BJ (cell line): Measurements from ENCODE around the gene FXYD6. TPM values are rescaled to one million over a fixed set of nuclear protein-coding genes. Genes with fewer than 3 reads are reported as not detected.

Source experiments
- CTCF ChIA-PET: fragments of 350-600 bp; formaldehyde crosslinking; extraction: SDS; loops from one replicate; lab custom pipeline; 2021; ENCODE audit warnings: antibody characterized with exemption, inconsistent platforms; lab: Yijun Ruan, JAX
- POLR2A ChIA-PET: fragments of 300-600 bp; sonication (Branson Sonifier 250); formaldehyde crosslinking; extraction: SDS; loops from one replicate; lab custom pipeline; 2021; ENCODE audit warnings: antibody characterized with exemption; lab: Charles Lee
- DNase-seq: peaks from one replicate; pipeline ENCODE4 v3.0.0-alpha.2; 2011; ENCODE audit warnings: low read depth
- H3K27me3 ChIP-seq: 2 replicates; pipeline ENCODE4 v1.6.0; 2011; ENCODE audit warnings: low read length; ENCODE audit not compliant: control insufficient read depth, insufficient read depth
- H3K36me3 ChIP-seq: 2 replicates; pipeline ENCODE4 v1.5.1; 2011; ENCODE audit warnings: low read length; ENCODE audit not compliant: control insufficient read depth, insufficient read depth
- H3K4me3 ChIP-seq: 2 replicates; pipeline ENCODE4 v1.5.1; 2011; ENCODE audit warnings: low read depth, mild to moderate bottlenecking, control low read depth, low read length
- polyA plus RNA-seq: library from polyadenylated mRNA; depleted of rRNA; stranded (reverse); fragments of >200 nt; gene quantifications from 2 replicates; pipeline ENCODE4 v1.2.3, GENCODE V29; 2011
- TF ChIP-seq, protein P1 (sequence below): IDR thresholded peaks from 2 replicates; pipeline ENCODE4 v1.5.1; 2011; ENCODE audit warnings: low read depth, mild to moderate bottlenecking, control low read depth, inconsistent platforms, low read length, moderate library complexity; ENCODE audit not compliant: insufficient read depth

The FXYD6 gene
- polyA plus RNA-seq, 1 experiment, result not detected

DNA sequence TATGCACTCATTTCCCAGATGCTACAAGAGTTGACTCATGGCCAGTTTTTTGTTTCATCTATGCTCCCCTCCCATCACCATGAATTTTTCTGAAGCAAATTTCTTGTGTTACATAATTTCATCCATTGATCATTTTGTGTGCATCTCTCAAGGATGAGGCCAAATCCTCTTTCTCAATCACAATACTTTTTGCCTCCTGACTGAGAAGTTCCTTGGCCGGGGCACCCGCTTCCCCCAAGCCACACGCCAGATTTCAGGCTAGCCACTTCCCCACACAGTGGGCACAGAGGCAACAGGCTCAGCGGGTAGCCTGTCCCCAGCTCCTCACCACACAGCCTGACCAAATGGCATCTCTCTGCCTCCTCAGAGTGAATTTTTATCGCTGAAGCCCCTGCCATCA is 69.6 kb downstream of the FXYD6 start:
- ChIA-PET CTCF (interaction anchor here (0.7 to 8.1 kb wide), 23 partner anchors 8 to 333 kb away, joined by 3 to 155 read pairs (median 6); partner anchors contain the start of gene FXYD2), POLR2A (no interaction called here)
- Histone ChIP-seq H3K27me3 (peaks cover 4% of the 10 kb centered on the region), H3K36me3 (no peaks in the 10 kb centered on the region), H3K4me3 (no peak overlapping the region)
- DNase-seq, result no peak
- TF ChIP-seq, protein P1, sequence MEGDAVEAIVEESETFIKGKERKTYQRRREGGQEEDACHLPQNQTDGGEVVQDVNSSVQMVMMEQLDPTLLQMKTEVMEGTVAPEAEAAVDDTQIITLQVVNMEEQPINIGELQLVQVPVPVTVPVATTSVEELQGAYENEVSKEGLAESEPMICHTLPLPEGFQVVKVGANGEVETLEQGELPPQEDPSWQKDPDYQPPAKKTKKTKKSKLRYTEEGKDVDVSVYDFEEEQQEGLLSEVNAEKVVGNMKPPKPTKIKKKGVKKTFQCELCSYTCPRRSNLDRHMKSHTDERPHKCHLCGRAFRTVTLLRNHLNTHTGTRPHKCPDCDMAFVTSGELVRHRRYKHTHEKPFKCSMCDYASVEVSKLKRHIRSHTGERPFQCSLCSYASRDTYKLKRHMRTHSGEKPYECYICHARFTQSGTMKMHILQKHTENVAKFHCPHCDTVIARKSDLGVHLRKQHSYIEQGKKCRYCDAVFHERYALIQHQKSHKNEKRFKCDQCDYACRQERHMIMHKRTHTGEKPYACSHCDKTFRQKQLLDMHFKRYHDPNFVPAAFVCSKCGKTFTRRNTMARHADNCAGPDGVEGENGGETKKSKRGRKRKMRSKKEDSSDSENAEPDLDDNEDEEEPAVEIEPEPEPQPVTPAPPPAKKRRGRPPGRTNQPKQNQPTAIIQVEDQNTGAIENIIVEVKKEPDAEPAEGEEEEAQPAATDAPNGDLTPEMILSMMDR, result no peak

DNA sequence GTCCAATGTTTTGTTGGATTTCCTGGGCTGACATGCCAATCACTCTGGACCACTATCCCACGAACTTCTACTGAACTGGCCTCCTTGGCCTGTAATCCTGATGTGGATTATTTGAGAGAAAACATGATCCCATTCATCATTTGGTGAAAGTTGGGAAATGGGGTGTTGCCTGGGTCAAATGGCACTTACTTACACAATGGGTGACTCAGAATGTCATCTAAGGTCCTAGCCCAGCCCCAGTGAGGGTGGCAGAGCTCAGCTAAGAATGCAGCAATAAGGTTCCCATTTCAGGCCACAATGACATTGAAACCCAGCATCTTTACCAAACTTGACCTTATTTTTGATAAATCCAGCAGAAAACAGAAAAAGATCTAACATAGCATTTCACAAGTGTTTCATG is 71.4 kb downstream of the FXYD6 start:
- CTCF ChIA-PET, result interaction anchor here (1.5 to 8.1 kb wide), 3 partner anchors 13 to 248 kb away, joined by 4 to 155 read pairs (median 4); no protein-coding TSS in a partner anchor

DNA sequence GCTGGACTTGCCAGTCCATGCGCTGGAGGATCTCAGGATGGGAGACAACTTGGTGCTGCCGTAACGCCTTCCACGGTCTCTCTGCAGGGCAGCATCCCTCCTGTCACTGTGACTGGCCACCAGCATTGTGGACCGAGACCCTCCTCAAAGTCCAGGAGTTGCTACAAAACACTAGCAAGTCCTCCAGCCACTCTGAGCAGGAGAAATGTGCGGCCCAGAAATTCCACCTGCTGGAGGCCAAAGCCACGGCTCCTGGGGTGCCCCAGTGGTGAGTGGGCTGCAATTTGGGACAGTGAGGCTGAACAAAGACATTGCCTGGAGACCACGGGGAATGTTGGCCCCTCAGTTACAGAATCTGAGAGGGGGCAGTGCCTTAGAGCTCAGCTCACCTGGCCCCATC is 72.6 kb downstream of the FXYD6 start:
- POLR2A ChIA-PET, result no interaction called here

More for the DNA sequence above, 71.4 kb downstream of the FXYD6 start:
- Histone ChIP-seq H3K4me3 (no peak overlapping the region), H3K27me3 (peaks cover 4% of the 10 kb centered on the region), H3K36me3 (no peaks in the 10 kb centered on the region)
- TF ChIP-seq, protein P1, result no peak
- no peak for DNase-seq
- POLR2A ChIA-PET, result no interaction called here

DNA sequence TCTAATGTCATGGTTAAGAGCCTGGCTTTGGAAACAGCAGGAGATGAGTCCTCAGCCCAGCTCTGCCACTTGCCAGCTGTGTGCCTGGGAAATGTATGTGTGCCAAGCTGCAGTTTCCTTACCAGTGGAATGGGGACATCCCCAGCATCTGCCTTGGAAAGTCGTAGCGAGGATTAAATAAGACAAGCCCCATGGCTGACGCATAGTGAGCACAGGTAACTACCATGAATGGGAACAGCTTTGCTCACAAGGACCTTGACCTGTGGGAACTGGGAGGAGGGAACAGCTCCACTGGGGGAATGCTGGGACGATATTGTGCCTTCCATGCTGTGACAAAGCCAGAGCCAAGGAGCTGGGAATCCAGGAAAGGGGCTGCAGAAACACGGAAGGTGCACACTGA is 76.8 kb downstream of the FXYD6 start:
- no peak for DNase-seq
- TF ChIP-seq, protein P1, result no peak
- ChIA-PET CTCF (interaction anchor here (1.1 to 4.1 kb wide), 3 partner anchors 9 to 147 kb away, joined by 4 to 36 read pairs (median 5); no protein-coding TSS in a partner anchor), POLR2A (no interaction called here)
- Histone ChIP-seq H3K36me3 (no peaks in the 10 kb centered on the region), H3K27me3 (peaks cover 21% of the 10 kb centered on the region), H3K4me3 (no peak overlapping the region)

More for the DNA sequence above, 72.6 kb downstream of the FXYD6 start:
- no peaks in the 10 kb centered on the region for H3K36me3 ChIP-seq
- TF ChIP-seq, protein P1, result no peak
- H3K27me3 ChIP-seq, result peaks cover 4% of the 10 kb centered on the region
- CTCF ChIA-PET, result interaction anchor here (0.9 to 8.1 kb wide), 4 partner anchors 14 to 988 kb away, joined by 3 to 155 read pairs (median 4); no protein-coding TSS in a partner anchor
- H3K4me3 ChIP-seq, result no peak overlapping the region
- DNase-seq, result no peak

DNA sequence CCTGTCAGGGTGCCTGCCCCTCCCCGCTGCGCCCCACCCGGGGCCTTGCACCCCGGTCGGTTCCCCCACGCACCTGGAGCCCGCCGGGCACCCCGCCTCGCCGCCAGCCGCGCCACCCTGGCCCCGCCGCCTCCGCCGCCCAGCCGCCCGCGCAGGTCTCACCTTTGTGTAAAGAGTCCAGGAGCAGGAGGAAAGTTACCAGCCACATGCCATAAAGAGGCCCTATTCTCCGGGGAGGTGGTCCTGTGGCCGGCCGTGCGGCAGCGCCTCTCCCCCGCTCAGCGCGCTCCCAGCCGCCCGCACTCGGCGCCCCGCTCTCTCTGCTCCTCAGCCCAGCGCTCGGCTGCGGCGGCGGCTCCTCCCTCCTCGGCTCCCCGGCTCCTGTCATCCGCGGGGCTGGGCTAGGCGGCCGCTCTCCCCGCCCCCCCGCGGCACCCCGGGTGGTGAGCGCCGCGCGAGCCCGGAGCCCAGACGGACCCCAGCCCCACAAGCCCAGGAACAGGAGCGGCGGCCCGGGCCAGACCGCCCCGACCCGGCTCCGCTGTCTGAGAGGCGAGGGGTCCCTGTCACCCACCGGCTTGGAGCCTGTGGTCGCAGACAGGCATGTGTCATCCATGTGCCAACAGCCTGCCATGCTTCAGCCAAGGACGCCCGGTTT is 79.5 kb downstream of the FXYD6 start, which contains the start of gene DSCAML1:
DSCAML1 (minus strand) TSS at position 345 of the 658 bp plus-strand sequence; CDS start at position 208, 137 bp downstream.
- peaks cover 21% of the 10 kb centered on the region for H3K27me3 ChIP-seq
- no peak for DNase-seq
- ChIA-PET POLR2A (no interaction called here), CTCF (interaction anchor here (4.1 kb wide), 1 partner anchor 11 kb away, joined by 36 read pairs; no protein-coding TSS in a partner anchor)
- H3K36me3 ChIP-seq, result no peaks in the 10 kb centered on the region
- no peak within 1 kb of the TSS for H3K4me3 ChIP-seq
- TF ChIP-seq, protein P1, result no peak
